GM21723 (cell line): ENCODE data around the gene TRPC1.
"Not testable (repeated sequence)": the region's sequence is repeated elsewhere in the genome, so short reads cannot be mapped to it uniquely, and the experiment has no call there.

ENCODE experiments used
- ATAC-seq: cut with Tn5 transposase; IDR thresholded peaks from one replicate; pipeline ENCODE4 v1.9.1; 2021; ENCODE audit warnings: mild to moderate bottlenecking, moderate library complexity; ENCODE audit not compliant: unreplicated experiment

The TRPC1 gene

GRCh38 chr3:142723968-142724681 lies at the start of gene TRPC1:
TRPC1 (plus strand) TSS chr3:142724034; CDS start chr3:142724560, 526 bp downstream.
- ATAC-seq, result peak; percentile 93

GRCh38 chr3:142676151-142676550 lies 47.7 kb upstream of the TRPC1 start:
- no peak for ATAC-seq

GRCh38 chr3:142680710-142681109 lies 43.1 kb upstream of the TRPC1 start:
- ATAC-seq, result no peak

- no peak for ATAC-seq
Measured at GRCh38 chr3:142690613-142691012, 33.2 kb upstream of the TRPC1 start.

- ATAC-seq, result no peak
Measured at GRCh38 chr3:142691527-142691926, 32.3 kb upstream of the TRPC1 start.

- no peak for ATAC-seq
Measured at GRCh38 chr3:142693136-142693853, 30.5 kb upstream of the TRPC1 start.

- no peak for ATAC-seq
Measured at GRCh38 chr3:142694225-142694624, 29.6 kb upstream of the TRPC1 start.

GRCh38 chr3:142705198-142705597 lies 18.6 kb upstream of the TRPC1 start:
- no peak for ATAC-seq

GRCh38 chr3:142706321-142707127 lies 17.3 kb upstream of the TRPC1 start:
- no peak for ATAC-seq

- ATAC-seq, result no peak
Measured at GRCh38 chr3:142709207-142709606, 14.6 kb upstream of the TRPC1 start.

GRCh38 chr3:142714882-142715281 lies 9.0 kb upstream of the TRPC1 start:
- not testable (repeated sequence) for ATAC-seq

GRCh38 chr3:142716102-142716501 lies 7.7 kb upstream of the TRPC1 start:
- ATAC-seq, result no peak

- peak; percentile 21 for ATAC-seq
Measured at GRCh38 chr3:142723665-142723967, 218 bp upstream of the TRPC1 start.

- ATAC-seq, result peak; percentile 33
Measured at GRCh38 chr3:142724682-142725356, 985 bp downstream of the TRPC1 start.

GRCh38 chr3:142725357-142725739 lies 1.5 kb downstream of the TRPC1 start:
- no peak for ATAC-seq

GRCh38 chr3:142726017-142726416 lies 2.2 kb downstream of the TRPC1 start:
- no peak for ATAC-seq

GRCh38 chr3:142732066-142732465 lies 8.2 kb downstream of the TRPC1 start:
- no peak for ATAC-seq

GRCh38 chr3:142734834-142735233 lies 11.0 kb downstream of the TRPC1 start:
- no peak for ATAC-seq

GRCh38 chr3:142735462-142735861 lies 11.6 kb downstream of the TRPC1 start:
- no peak for ATAC-seq

GRCh38 chr3:142738396-142738795 lies 14.6 kb downstream of the TRPC1 start:
- ATAC-seq, result no peak

GRCh38 chr3:142746646-142747045 lies 22.8 kb downstream of the TRPC1 start:
- no peak for ATAC-seq
